H1 (cell line): ENCODE results near the gene ADCY1. TPM values are rescaled to one million over a fixed set of nuclear protein-coding genes. Genes with fewer than 3 reads are reported as not detected.

Source experiments
- CTCF ChIA-PET: fragments of 300-600 bp; sonication (Branson Sonifier 250); formaldehyde crosslinking; loops from one replicate; lab custom pipeline; 2021; ENCODE audit not compliant: partially characterized antibody; lab: Charles Lee
- POLR2A ChIA-PET: fragments of 300-600 bp; sonication (Branson Sonifier 250); formaldehyde crosslinking; loops from one replicate; lab custom pipeline; 2021; ENCODE audit warnings: inconsistent platforms; ENCODE audit not compliant: partially characterized antibody; lab: Charles Lee
- DNase-seq, 2 experiments: peaks; one replicate each; pipeline versions ENCODE4 v3.0.0 to v3.0.0-alpha.2; 2010 to 2022; ENCODE audit warnings: low spot score in 2 of 2, low read depth in 1 of 2, mixed read lengths in 1 of 2
- FAIRE-seq: peaks from 2 replicates; lab custom pipeline; 2011; peaks lifted over from hg19 to GRCh38; lab: Jason Lieb, UNC
- H2AFZ ChIP-seq: 2 replicates; pipeline ENCODE4 v1.8.1; 2012; ENCODE audit warnings: low read length, inconsistent platforms
- H2AK5ac ChIP-seq: 2 replicates; pipeline ENCODE4 v1.6.1; 2013; ENCODE audit warnings: low read depth, low read length
- H2BK120ac ChIP-seq: replicated peaks from 2 replicates; pipeline ENCODE3; 2013; ENCODE audit warnings: low read depth, low read length, inconsistent platforms
- H2BK12ac ChIP-seq: 2 replicates; pipeline ENCODE4 v1.6.1; 2013; ENCODE audit warnings: low read depth, low read length
- H2BK15ac ChIP-seq: 2 replicates; pipeline ENCODE4 v1.6.1; 2013; ENCODE audit warnings: low read length
- H2BK20ac ChIP-seq: 2 replicates; pipeline ENCODE4 v1.6.1; 2013; ENCODE audit warnings: low read length
- H2BK5ac ChIP-seq: 2 replicates; pipeline ENCODE4 v1.6.1; 2013; ENCODE audit warnings: low read depth, low read length
- H3K14ac ChIP-seq: 2 replicates; pipeline ENCODE4 v1.6.1; 2013; ENCODE audit warnings: inconsistent platforms; ENCODE audit not compliant: insufficient read length
- H3K18ac ChIP-seq: 2 replicates; pipeline ENCODE4 v1.6.1; 2013; ENCODE audit warnings: low read length; ENCODE audit errors: extremely low read depth
- H3K23ac ChIP-seq: 2 replicates; pipeline ENCODE4 v1.6.1; 2013; ENCODE audit warnings: inconsistent platforms; ENCODE audit not compliant: insufficient read length
- H3K23me2 ChIP-seq: 2 replicates; pipeline ENCODE4 v1.6.1; 2013; ENCODE audit warnings: low read depth, low read length
- H3K27ac ChIP-seq: 2 replicates; pipeline ENCODE4 v1.6.1; 2011; ENCODE audit warnings: low read depth, low read length, inconsistent platforms
- H3K27me3 ChIP-seq, 4 experiments: replicated peaks in 1 of 4; 1 replicate in 1 of 4; 2 replicates in 3 of 4; pipeline versions ENCODE4 v1.6.1 to v1.8.1; 2011 to 2013; ENCODE audit warnings: low read length in 3 of 4, mild to moderate bottlenecking in 3 of 4, inconsistent platforms in 2 of 4, mixed read lengths in 2 of 4, moderate library complexity in 1 of 4; ENCODE audit not compliant: control insufficient read depth in 3 of 4, insufficient read depth in 3 of 4; ENCODE audit errors: extremely low read depth in 1 of 4
- H3K36me3 ChIP-seq, 4 experiments: 2 replicates each; pipeline versions ENCODE4 v1.6.1 to v1.8.1; 2011 to 2013; ENCODE audit warnings: mild to moderate bottlenecking in 4 of 4, low read length in 3 of 4, moderate library complexity in 2 of 4, control low read depth in 1 of 4, inconsistent platforms in 1 of 4; ENCODE audit not compliant: insufficient read depth in 4 of 4, control insufficient read depth in 2 of 4
- H3K4ac ChIP-seq: replicated peaks from 2 replicates; pipeline ENCODE3; 2013; ENCODE audit warnings: low read length, low read depth, mixed read lengths, inconsistent platforms; ENCODE audit not compliant: insufficient read length
- H3K4me1 ChIP-seq, 4 experiments: replicated peaks in 1 of 4; 1 replicate in 1 of 4; 2 replicates in 3 of 4; pipeline versions ENCODE4 v1.6.1 to v1.8.1; 2011 to 2013; ENCODE audit warnings: low read length in 3 of 4, inconsistent platforms in 2 of 4, mixed read lengths in 1 of 4; ENCODE audit not compliant: insufficient read depth in 4 of 4, control insufficient read depth in 3 of 4
- H3K4me2 ChIP-seq, 2 experiments: 2 replicates each; pipeline versions ENCODE4 v1.6.1 to v1.8.1; 2011 to 2013; ENCODE audit warnings: low read depth in 2 of 2, low read length in 2 of 2, control low read depth in 1 of 2, inconsistent platforms in 1 of 2, mild to moderate bottlenecking in 1 of 2; ENCODE audit not compliant: insufficient read depth in 1 of 2
- H3K4me3 ChIP-seq, 4 experiments: fragments of 200-600, 300-600 bp in 1 of 4; sonication (generic), shearing (Covaris generic), sonication (Bioruptor Twin) in 1 of 4; 2 replicates each; pipeline versions ENCODE4 v1.5.1 to v1.8.1; 2011 to 2016; ENCODE audit warnings: low read length in 4 of 4, low read depth in 3 of 4, control low read depth in 2 of 4, inconsistent platforms in 2 of 4, mild to moderate bottlenecking in 2 of 4, mixed read lengths in 1 of 4, moderate library complexity in 1 of 4; ENCODE audit not compliant: insufficient read depth in 2 of 4; ENCODE audit errors: extremely low read depth in 1 of 4
- H3K56ac ChIP-seq: replicated peaks from 2 replicates; pipeline ENCODE3; 2013; ENCODE audit warnings: low read depth, mild to moderate bottlenecking, mixed read lengths, low read length, inconsistent platforms; ENCODE audit not compliant: insufficient read length
- H3K79me1 ChIP-seq: 2 replicates; pipeline ENCODE4 v1.6.1; 2013; ENCODE audit warnings: low read depth, low read length, control low read depth
- H3K79me2 ChIP-seq, 2 experiments: 2 replicates each; pipeline versions ENCODE4 v1.6.1 to v1.8.1; 2012 to 2013; ENCODE audit warnings: low read length in 2 of 2, mild to moderate bottlenecking in 2 of 2, inconsistent platforms in 1 of 2; ENCODE audit not compliant: insufficient read depth in 2 of 2, control insufficient read depth in 1 of 2
- H3K9ac ChIP-seq, 4 experiments: replicated peaks in 1 of 4; 1 replicate in 1 of 4; 2 replicates in 3 of 4; pipeline versions ENCODE4 v1.6.1 to v1.8.1; 2011 to 2013; ENCODE audit warnings: low read depth in 3 of 4, low read length in 3 of 4, control low read depth in 2 of 4, mild to moderate bottlenecking in 2 of 4, moderate library complexity in 2 of 4, inconsistent platforms in 1 of 4; ENCODE audit errors: extremely low read depth in 1 of 4
- H3K9me3 ChIP-seq, 2 experiments: 2 replicates each; pipeline versions ENCODE4 v1.6.1 to v1.8.1; 2012 to 2013; ENCODE audit warnings: mild to moderate bottlenecking in 2 of 2, moderate library complexity in 2 of 2, control low read depth in 1 of 2, inconsistent platforms in 1 of 2, low read depth in 1 of 2, low read length in 1 of 2, mixed read lengths in 1 of 2; ENCODE audit not compliant: insufficient read depth in 2 of 2
- H4K20me1 ChIP-seq, 2 experiments: replicated peaks in 1 of 2; 2 replicates each; pipeline versions ENCODE3 to v1.8.1; 2011 to 2013; ENCODE audit warnings: inconsistent platforms in 2 of 2, low read length in 2 of 2, mild to moderate bottlenecking in 1 of 2; ENCODE audit not compliant: insufficient read depth in 2 of 2, control insufficient read depth in 1 of 2
- H4K5ac ChIP-seq: 2 replicates; pipeline ENCODE4 v1.6.1; 2013; ENCODE audit warnings: low read length, low read depth, mixed read lengths, inconsistent platforms; ENCODE audit not compliant: insufficient read length
- H4K8ac ChIP-seq: 2 replicates; pipeline ENCODE4 v1.8.0; 2013; ENCODE audit warnings: mild to moderate bottlenecking, moderate library complexity, low read length, inconsistent platforms; ENCODE audit not compliant: insufficient read depth; ENCODE audit errors: extremely low read depth
- H4K91ac ChIP-seq: replicated peaks from 2 replicates; pipeline ENCODE3; 2013; ENCODE audit warnings: low read length, mixed read lengths, inconsistent platforms; ENCODE audit not compliant: insufficient read length
- CHD2 ChIP-seq: IDR thresholded peaks from 2 replicates; pipeline ENCODE4 v1.6.1; 2012; ENCODE audit warnings: low read length, improper control_type of control experiment
- EZH2 ChIP-seq: fragments of 200-600 bp; sonication (generic); IDR thresholded peaks from 2 replicates; pipeline ENCODE4 v1.7.1; 2012; ENCODE audit warnings: low read depth, mild to moderate bottlenecking, moderate library complexity, low read length, inconsistent platforms; ENCODE audit not compliant: severe bottlenecking
- GABPA ChIP-seq: IDR thresholded peaks from 2 replicates; pipeline ENCODE4 v1.6.1; 2011; ENCODE audit warnings: mild to moderate bottlenecking, low read length, moderate library complexity, borderline replicate concordance; ENCODE audit not compliant: insufficient read depth
- JUN ChIP-seq: IDR thresholded peaks from 2 replicates; pipeline ENCODE4 v1.6.1; 2011; ENCODE audit warnings: low read depth, mild to moderate bottlenecking, improper control_type of control experiment, low read length
- JUND ChIP-seq: IDR thresholded peaks from 2 replicates; pipeline ENCODE4 v1.6.1; 2011; ENCODE audit warnings: mild to moderate bottlenecking, improper control_type of control experiment, low read length
- KDM4A ChIP-seq: IDR thresholded peaks from one replicate; pipeline ENCODE4 v1.7.1; 2012; ENCODE audit warnings: low read depth, mild to moderate bottlenecking, moderate library complexity, low read length, inconsistent platforms; ENCODE audit not compliant: severe bottlenecking
- PHF8 ChIP-seq: fragments of 200-600 bp; sonication (generic); conservative IDR thresholded peaks from 2 replicates; pipeline ENCODE4 v1.7.1; 2012; ENCODE audit warnings: low read depth, mild to moderate bottlenecking, inconsistent platforms, low read length, moderate library complexity
- POLR2AphosphoS5 ChIP-seq: IDR thresholded peaks from 2 replicates; pipeline ENCODE4 v1.6.1; 2011; ENCODE audit warnings: low read depth, low read length
- SAP30 ChIP-seq: fragments of 300-600 bp; sonication (generic); IDR thresholded peaks from 2 replicates; pipeline ENCODE4 v1.7.1; 2012; ENCODE audit warnings: low read length, moderate library complexity, mild to moderate bottlenecking, inconsistent platforms; ENCODE audit not compliant: insufficient read depth, insufficient replicate concordance
- SP1 ChIP-seq: IDR thresholded peaks from 2 replicates; pipeline ENCODE4 v1.6.1; 2011; ENCODE audit warnings: low read depth, low read length
- TAF1 ChIP-seq: IDR thresholded peaks from 2 replicates; pipeline ENCODE4 v1.6.1; 2011; ENCODE audit warnings: mild to moderate bottlenecking, low read depth, low read length
- ZNF274 ChIP-seq: IDR thresholded peaks from 2 replicates; pipeline ENCODE4 v1.7.0; 2012; ENCODE audit warnings: low read length, borderline replicate concordance; ENCODE audit errors: extremely low read depth
- WGBS, 2 experiments: shearing (Covaris generic) in 1 of 2; methylation state at CpG; one replicate each; pipeline versions ENCODE4 v1.1.6 to v1.1.7; 2013 to 2015; ENCODE audit warnings: low lambda C conversion rate in 2 of 2, mixed read lengths in 2 of 2, inconsistent platforms in 1 of 2, low coverage in 1 of 2, missing lambda C conversion rate in 1 of 2; ENCODE audit not compliant: insufficient replicate concordance in 2 of 2, insufficient coverage in 1 of 2, insufficient read length in 1 of 2; ENCODE audit errors: extremely low coverage in 1 of 2, missing lambda C conversion rate in 1 of 2; 5-methylcytosine and 5-hydroxymethylcytosine counted together
- polyA plus RNA-seq, 7 experiments: library from polyadenylated mRNA; depleted of rRNA in 3 of 7; stranded (reverse) in 5 of 7; unstranded in 2 of 7; fragments of >200 nt in 5 of 7; fragments of 200-250 nt in 2 of 7; gene quantifications; 1 replicate in 5 of 7; 2 replicates in 1 of 7; 4 replicates in 1 of 7; pipeline versions ENCODE4 v1.2.1 to v1.2.3, GENCODE V29; 2011 to 2013; ENCODE audit warnings: missing spikeins in 2 of 7, mixed read lengths in 2 of 7
- total RNA-seq: library from RNA; stranded (reverse); fragmentation: NEBNext Ultra II Directional; extraction: Animal tissue kit (Norgen Biotek cat#: 25700); gene quantifications from 2 replicates; pipeline ENCODE4 v1.2.1, GENCODE V29; 2021
- TF ChIP-seq, protein P1 (sequence below): IDR thresholded peaks from 2 replicates; pipeline ENCODE4 v1.6.1; 2012; ENCODE audit warnings: inconsistent platforms

ADCY1 gene
- total and polyA plus RNA-seq, 2 of the 8 experiments (the other 6 are each of a cell fraction or from before 2014, with no cell fraction given) = 7.9 to 26.9 TPM

DNA sequence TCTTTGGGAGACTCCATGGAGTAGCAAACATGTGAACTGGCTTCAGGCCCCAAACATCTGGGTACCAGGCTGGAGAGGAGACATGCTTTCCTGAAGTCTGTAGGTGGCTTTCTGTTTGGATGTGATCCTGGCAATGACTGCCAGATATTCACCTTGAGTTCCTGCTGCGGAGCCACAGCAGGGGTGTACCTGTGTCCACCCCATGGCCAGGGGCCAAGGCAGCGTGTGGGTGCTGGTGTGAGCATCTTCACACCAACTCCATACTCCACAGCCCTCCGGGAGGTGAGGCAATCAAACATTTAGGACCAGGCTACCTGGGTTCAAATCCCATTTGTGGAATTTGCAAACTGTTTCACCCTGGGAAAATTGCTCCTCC is 113.0 kb downstream of the ADCY1 start:
- Histone ChIP-seq H3K18ac (no peak overlapping the region), H3K4ac (no peak overlapping the region), H2BK120ac (no peak overlapping the region), H2BK20ac (no peak overlapping the region), H4K5ac (no peak overlapping the region), H2AK5ac (no peak overlapping the region), H2BK12ac (no peak overlapping the region), H3K23me2 (no peaks in the 10 kb centered on the region), H3K4me2 (no peak overlapping the region), H3K14ac (no peak overlapping the region), H4K91ac (no peak overlapping the region), H3K4me1 (no peaks in the 10 kb centered on the region), H3K36me3 (peaks cover 0 to 8% (median 4%) of the 10 kb centered on the region in 4 experiments; a peak in 3 of 8 replicates), H3K56ac (no peak overlapping the region), H2BK15ac (no peak overlapping the region), H3K79me1 (no peaks in the 10 kb centered on the region), H4K20me1 (peaks cover 0 to 2% of the 10 kb centered on the region in 2 experiments), H3K4me3 (no peak overlapping the region), H3K23ac (no peak overlapping the region), H3K27me3 (no peaks in the 10 kb centered on the region), H3K27ac (no peak overlapping the region), H3K9ac (no peak overlapping the region), H3K79me2 (no peaks in the 10 kb centered on the region), H2BK5ac (no peak overlapping the region), H2AFZ (no peak overlapping the region), H3K9me3 (no peaks in the 10 kb centered on the region), H4K8ac (no peak overlapping the region)
- POLR2A ChIA-PET = no interaction called here
- FAIRE-seq (no peak), DNase-seq (no peak)
- CTCF ChIA-PET = interaction anchor here (1.3 to 1.4 kb wide), 2 partner anchors 11 to 24 kb away, joined by 6 to 7 read pairs; no protein-coding TSS in a partner anchor
- 90% methylated on average over 3 of the region's 3 CpGs; no CpG with 5 or more reads in 1 of the 2 experiments for WGBS, 2 experiments
- TF ChIP-seq PHF8 = no peak
- no peak for TF ChIP-seq CHD2
- no peak for TF ChIP-seq ZNF274
- TF ChIP-seq JUND = no peak
- no peak for TF ChIP-seq SAP30
- TF ChIP-seq KDM4A = no peak
- no peak for TF ChIP-seq POLR2AphosphoS5
- no peak for TF ChIP-seq SP1
- TF ChIP-seq EZH2 = no peak
- no peak for TF ChIP-seq JUN
- no peak for TF ChIP-seq TAF1
- TF ChIP-seq, protein P1, sequence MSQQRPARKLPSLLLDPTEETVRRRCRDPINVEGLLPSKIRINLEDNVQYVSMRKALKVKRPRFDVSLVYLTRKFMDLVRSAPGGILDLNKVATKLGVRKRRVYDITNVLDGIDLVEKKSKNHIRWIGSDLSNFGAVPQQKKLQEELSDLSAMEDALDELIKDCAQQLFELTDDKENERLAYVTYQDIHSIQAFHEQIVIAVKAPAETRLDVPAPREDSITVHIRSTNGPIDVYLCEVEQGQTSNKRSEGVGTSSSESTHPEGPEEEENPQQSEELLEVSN = no peak
- TF ChIP-seq GABPA = no peak
